Measurements from ENCODE around the gene CORO6.

Gene CORO6

GRCh38 chr17:29585080-29585751 is 37.5 kb downstream of the CORO6 start:
- peaks cover 59% of the 10 kb centered on the region for H3K4me1 ChIP-seq (ENCODE audit: insufficient read depth, low read length, severe bottlenecking)
- H3K9me3 ChIP-seq (ENCODE audit: low read length), result no peaks in the 10 kb centered on the region
- H4K20me1 ChIP-seq (ENCODE audit: insufficient read depth, low read length), result no peaks in the 10 kb centered on the region
- H3K9ac ChIP-seq (ENCODE audit: low read length), result peak overlapping the region; percentile 37; the same call in 1 of the 2 replicates
- H3K27ac ChIP-seq (ENCODE audit: low read depth, low read length, poor library complexity, severe bottlenecking), result peak overlapping the region; percentile 65
- peaks cover 24% of the 10 kb centered on the region for H3K36me3 ChIP-seq (ENCODE audit: insufficient read depth, low read length)
- no peaks in the 10 kb centered on the region for H3K9me2 ChIP-seq (ENCODE audit: low read depth, low read length)
- H3K27me3 ChIP-seq (ENCODE audit: insufficient read depth, low read length), result no peaks in the 10 kb centered on the region
- H3F3A ChIP-seq (ENCODE audit: insufficient read depth, low read length), result no peaks in the 10 kb centered on the region
- no peak overlapping the region for H2AFZ ChIP-seq (ENCODE audit: low read length)
- peaks cover 9% of the 10 kb centered on the region; the same call in 1 of the 2 replicates for H3K79me2 ChIP-seq (ENCODE audit: insufficient read depth, low read length)
- TF ChIP-seq EZH2 (IDR thresholded peaks at IDR 0.05; ENCODE audit: borderline replicate concordance, low read length), result no peak
- TF ChIP-seq, protein P1, sequence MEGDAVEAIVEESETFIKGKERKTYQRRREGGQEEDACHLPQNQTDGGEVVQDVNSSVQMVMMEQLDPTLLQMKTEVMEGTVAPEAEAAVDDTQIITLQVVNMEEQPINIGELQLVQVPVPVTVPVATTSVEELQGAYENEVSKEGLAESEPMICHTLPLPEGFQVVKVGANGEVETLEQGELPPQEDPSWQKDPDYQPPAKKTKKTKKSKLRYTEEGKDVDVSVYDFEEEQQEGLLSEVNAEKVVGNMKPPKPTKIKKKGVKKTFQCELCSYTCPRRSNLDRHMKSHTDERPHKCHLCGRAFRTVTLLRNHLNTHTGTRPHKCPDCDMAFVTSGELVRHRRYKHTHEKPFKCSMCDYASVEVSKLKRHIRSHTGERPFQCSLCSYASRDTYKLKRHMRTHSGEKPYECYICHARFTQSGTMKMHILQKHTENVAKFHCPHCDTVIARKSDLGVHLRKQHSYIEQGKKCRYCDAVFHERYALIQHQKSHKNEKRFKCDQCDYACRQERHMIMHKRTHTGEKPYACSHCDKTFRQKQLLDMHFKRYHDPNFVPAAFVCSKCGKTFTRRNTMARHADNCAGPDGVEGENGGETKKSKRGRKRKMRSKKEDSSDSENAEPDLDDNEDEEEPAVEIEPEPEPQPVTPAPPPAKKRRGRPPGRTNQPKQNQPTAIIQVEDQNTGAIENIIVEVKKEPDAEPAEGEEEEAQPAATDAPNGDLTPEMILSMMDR (IDR thresholded peaks at IDR 0.05; ENCODE audit: low read length), result peak; percentile 47
- H3K4me3 ChIP-seq (ENCODE audit: low read depth, low read length, poor library complexity, severe bottlenecking), result peak overlapping the region; percentile 21
- peak overlapping the region; percentile 49 for H3K4me2 ChIP-seq (ENCODE audit: low read length)

GRCh38 chr17:29584452-29585079 is 38.1 kb downstream of the CORO6 start:
- Histone ChIP-seq H3K4me1 (ENCODE audit: insufficient read depth, low read length, severe bottlenecking) (peaks cover 53% of the 10 kb centered on the region), H4K20me1 (ENCODE audit: insufficient read depth, low read length) (no peaks in the 10 kb centered on the region), H3F3A (ENCODE audit: insufficient read depth, low read length) (no peaks in the 10 kb centered on the region), H3K27me3 (ENCODE audit: insufficient read depth, low read length) (no peaks in the 10 kb centered on the region), H3K4me2 (ENCODE audit: low read length) (peak overlapping the region; percentile 49), H2AFZ (ENCODE audit: low read length) (no peak overlapping the region), H3K9ac (ENCODE audit: low read length) (peak overlapping the region; percentile 36; the same call in 1 of the 2 replicates), H3K79me2 (ENCODE audit: insufficient read depth, low read length) (peaks cover 9% of the 10 kb centered on the region; the same call in 1 of the 2 replicates), H3K9me3 (ENCODE audit: low read length) (no peaks in the 10 kb centered on the region), H3K9me2 (ENCODE audit: low read depth, low read length) (no peaks in the 10 kb centered on the region), H3K36me3 (ENCODE audit: insufficient read depth, low read length) (peaks cover 29% of the 10 kb centered on the region), H3K4me3 (ENCODE audit: low read depth, low read length, poor library complexity, severe bottlenecking) (peak overlapping the region; percentile 21), H3K27ac (ENCODE audit: low read depth, low read length, poor library complexity, severe bottlenecking) (peak overlapping the region; percentile 65)
- TF ChIP-seq EZH2 (IDR thresholded peaks at IDR 0.05; ENCODE audit: borderline replicate concordance, low read length), result no peak
- TF ChIP-seq, protein P1 (IDR thresholded peaks at IDR 0.05; ENCODE audit: low read length), result no peak

GRCh38 chr17:29583324-29584248 is 39.1 kb downstream of the CORO6 start:
- Histone ChIP-seq H3K27ac (ENCODE audit: low read depth, low read length, poor library complexity, severe bottlenecking) (peak overlapping the region; percentile 65), H3K4me1 (ENCODE audit: insufficient read depth, low read length, severe bottlenecking) (peaks cover 52% of the 10 kb centered on the region), H3K4me2 (ENCODE audit: low read length) (no peak overlapping the region), H2AFZ (ENCODE audit: low read length) (no peak overlapping the region), H3K27me3 (ENCODE audit: insufficient read depth, low read length) (no peaks in the 10 kb centered on the region), H3K36me3 (ENCODE audit: insufficient read depth, low read length) (peaks cover 36% of the 10 kb centered on the region), H3K9me2 (ENCODE audit: low read depth, low read length) (no peaks in the 10 kb centered on the region), H3K79me2 (ENCODE audit: insufficient read depth, low read length) (0 out of 2 replicates have a peak, but pooled peaks cover 9% of the 10 kb centered on the region), H3K9ac (ENCODE audit: low read length) (no peak overlapping the region; the same call in 1 of the 2 replicates), H4K20me1 (ENCODE audit: insufficient read depth, low read length) (no peaks in the 10 kb centered on the region), H3F3A (ENCODE audit: insufficient read depth, low read length) (no peaks in the 10 kb centered on the region), H3K9me3 (ENCODE audit: low read length) (no peaks in the 10 kb centered on the region), H3K4me3 (ENCODE audit: low read depth, low read length, poor library complexity, severe bottlenecking) (no peak overlapping the region)
- TF ChIP-seq EZH2 (IDR thresholded peaks at IDR 0.05; ENCODE audit: borderline replicate concordance, low read length), result no peak
- TF ChIP-seq, protein P1 (IDR thresholded peaks at IDR 0.05; ENCODE audit: low read length), result no peak

Measured in OCI-LY1 (cell line).